ENCODE data around the gene IL32.

GRCh38 chr16:3065742-3066439 is 451 bp downstream of the IL32 start:
- no peak for TF ChIP-seq CTCF (IDR thresholded peaks at IDR 0.05; ENCODE audit: poor library complexity)
- TF ChIP-seq EZH2 (IDR thresholded peaks at IDR 0.05; ENCODE audit: borderline replicate concordance), result no peak

Data from hepatocyte (in vitro differentiated cells).